Stimulated activated naive CD8-positive, alpha-beta T cell treated with anti-CD3 and anti-CD28 coated beads, Interleukin-15, amount 100 ng/mL, for 72 hours (primary cell): ENCODE measurements around the gene GYS2.

ENCODE experiments used
- ATAC-seq: fragments of 150-1000 bp; cut with Tn5 transposase; 2 replicates; pipeline ENCODE4 v1.10.0; 2021; ENCODE audit warnings: mild to moderate bottlenecking, moderate library complexity
- DNase-seq, 2 donors: peaks; one replicate each; pipeline ENCODE4 v3.0.0; 2021 to 2022
- H3K27ac Mint-ChIP-seq, 2 donors: one replicate each; pipeline ENCODE4 v1.8.0; 2022; ENCODE audit warnings: mild to moderate bottlenecking in 2 of 2, mixed read lengths in 2 of 2, moderate library complexity in 2 of 2
- H3K27me3 Mint-ChIP-seq: one replicate; pipeline ENCODE4 v1.8.0; 2022; ENCODE audit warnings: mixed read lengths
- H3K4me1 Mint-ChIP-seq: one replicate; pipeline ENCODE4 v1.8.0; 2022; ENCODE audit warnings: mild to moderate bottlenecking, mixed read lengths
- H3K4me3 Mint-ChIP-seq, 2 donors: one replicate each; pipeline ENCODE4 v1.8.0; 2022; ENCODE audit warnings: mild to moderate bottlenecking in 2 of 2, mixed read lengths in 2 of 2, moderate library complexity in 1 of 2
- H3K9me3 Mint-ChIP-seq, 2 donors: one replicate each; pipeline ENCODE4 v1.8.0; 2022; ENCODE audit warnings: mixed read lengths in 2 of 2

The GYS2 gene

DNA sequence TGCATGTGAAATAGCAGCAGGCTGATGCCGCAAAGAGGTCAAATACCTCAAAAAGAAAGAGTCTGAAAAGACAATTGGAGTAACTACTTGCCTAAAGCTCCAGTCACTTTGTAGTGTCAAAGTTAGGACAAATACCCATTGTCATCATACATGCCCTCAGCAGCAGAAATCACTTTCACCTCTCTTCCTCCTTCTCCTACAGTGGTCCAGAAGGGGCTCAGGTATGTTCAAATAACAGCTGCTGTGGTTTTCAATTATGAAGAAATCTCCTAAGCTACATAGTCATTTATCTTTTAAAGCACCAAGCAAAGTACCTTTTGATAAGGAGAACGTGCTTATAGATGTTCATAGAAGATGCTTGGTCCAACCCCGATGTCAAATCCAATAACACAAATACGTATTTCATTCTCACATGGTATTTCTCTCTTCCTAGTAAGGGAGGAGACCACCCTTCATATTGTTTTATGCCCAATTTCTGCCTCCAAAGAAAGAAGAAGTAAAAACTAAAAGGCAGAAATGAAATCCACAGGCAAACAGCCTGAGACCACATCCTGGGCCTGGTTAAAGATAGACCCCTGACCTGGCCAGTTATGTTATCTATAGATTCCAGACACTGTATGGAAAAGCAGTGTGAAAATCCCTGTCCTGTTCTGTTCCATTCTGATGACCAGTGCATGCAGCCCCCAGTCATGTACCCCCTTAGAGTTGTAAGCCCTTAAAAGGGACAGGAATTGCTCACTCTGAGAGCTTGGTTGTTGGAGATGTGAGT is 23.7 kb downstream of the GYS2 start:
- ATAC-seq (no peak), DNase-seq (no peak)
- Mint-ChIP-seq H3K27ac (no peak overlapping the region), H3K9me3 (peaks cover 6 to 8% of the 10 kb centered on the region in 2 donors), H3K4me3 (no peak overlapping the region), H3K27me3 (peaks cover 12% of the 10 kb centered on the region), H3K4me1 (no peaks in the 10 kb centered on the region)

DNA sequence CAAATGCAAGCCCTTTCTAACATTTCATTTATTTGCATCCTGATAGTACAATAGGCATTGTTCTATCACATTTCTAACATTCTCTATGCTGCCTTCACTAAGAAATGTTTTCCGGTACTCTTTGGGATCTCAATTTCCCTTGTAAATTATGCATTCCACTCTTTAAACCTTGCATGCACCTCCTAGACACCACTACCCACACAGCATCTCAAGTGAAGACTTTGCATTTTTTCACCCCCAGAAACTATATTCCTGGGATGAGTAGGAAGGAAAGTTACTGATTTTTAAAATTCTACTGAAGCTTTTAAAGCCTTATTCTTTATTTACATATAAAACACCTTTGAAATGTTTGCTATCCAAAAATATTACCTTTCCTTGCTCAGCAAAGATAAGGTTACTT is 27.1 kb downstream of the GYS2 start:
- peaks cover 6 to 8% of the 10 kb centered on the region in 2 donors for H3K9me3 Mint-ChIP-seq
- H3K4me3 Mint-ChIP-seq: no peak overlapping the region
- H3K4me1 Mint-ChIP-seq: no peaks in the 10 kb centered on the region
- DNase-seq (no peak), ATAC-seq (no peak)
- peaks cover 12% of the 10 kb centered on the region for H3K27me3 Mint-ChIP-seq
- H3K27ac Mint-ChIP-seq: no peak overlapping the region

DNA sequence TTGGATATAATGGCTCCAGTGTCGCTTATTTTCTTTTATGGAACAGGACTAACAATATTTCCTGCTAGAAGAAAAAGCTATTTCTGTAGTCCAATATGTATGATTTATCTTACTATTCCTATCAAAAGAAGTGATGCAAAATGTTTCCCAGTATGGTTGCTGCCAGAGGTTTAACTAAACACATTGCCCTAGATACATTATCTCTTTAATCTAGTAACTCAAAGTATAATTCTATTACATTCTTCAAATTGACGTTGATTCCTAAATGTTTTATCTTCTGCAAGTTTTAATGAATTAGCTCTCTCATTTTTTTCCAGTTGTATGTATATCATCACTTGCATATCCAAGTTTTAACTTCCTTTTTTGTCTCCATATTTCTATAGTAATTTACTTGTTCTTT is 28.2 kb downstream of the GYS2 start:
- ATAC-seq: no peak
- H3K27ac Mint-ChIP-seq: no peak overlapping the region
- DNase-seq: no peak
- peaks cover 6 to 8% of the 10 kb centered on the region in 2 donors for H3K9me3 Mint-ChIP-seq
- H3K4me1 Mint-ChIP-seq: no peaks in the 10 kb centered on the region
- H3K4me3 Mint-ChIP-seq: no peak overlapping the region
- H3K27me3 Mint-ChIP-seq: peaks cover 7% of the 10 kb centered on the region

DNA sequence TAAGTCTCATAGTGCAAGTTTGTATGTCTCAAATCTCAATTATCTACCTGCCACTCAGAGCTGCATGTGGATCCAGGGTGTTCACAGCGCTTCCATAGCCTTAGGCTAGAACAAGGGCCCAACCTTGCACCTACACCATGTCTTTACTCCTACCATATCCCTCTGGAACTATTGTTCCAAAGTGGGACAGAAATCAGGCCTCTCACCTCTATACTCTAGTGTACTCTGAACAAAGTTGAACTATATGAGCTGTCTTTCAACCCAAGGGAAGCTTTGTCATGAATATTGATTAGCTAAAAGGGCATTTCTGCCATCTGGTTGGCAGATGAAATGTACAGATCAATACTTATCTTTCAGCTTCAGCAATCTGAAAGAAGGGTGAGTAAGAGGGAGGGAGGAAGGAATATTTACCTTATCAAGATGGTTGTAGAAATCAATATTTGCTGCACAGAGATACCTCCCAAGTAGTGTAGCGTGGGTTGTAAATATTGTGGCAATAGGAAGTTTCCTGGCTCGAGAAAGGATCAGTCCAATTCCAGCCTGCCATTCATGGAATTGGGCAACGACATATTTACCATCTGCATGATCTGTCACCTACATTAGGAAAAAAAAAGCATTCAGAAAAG is 30.8 kb downstream of the GYS2 start:
- H3K27me3 Mint-ChIP-seq: peaks cover 5% of the 10 kb centered on the region
- DNase-seq (no peak), ATAC-seq (no peak)
- H3K9me3 Mint-ChIP-seq: peaks cover 0 to 1% of the 10 kb centered on the region in 2 donors
- H3K27ac Mint-ChIP-seq: no peak overlapping the region
- H3K4me1 Mint-ChIP-seq: no peaks in the 10 kb centered on the region
- H3K4me3 Mint-ChIP-seq: no peak overlapping the region

DNA sequence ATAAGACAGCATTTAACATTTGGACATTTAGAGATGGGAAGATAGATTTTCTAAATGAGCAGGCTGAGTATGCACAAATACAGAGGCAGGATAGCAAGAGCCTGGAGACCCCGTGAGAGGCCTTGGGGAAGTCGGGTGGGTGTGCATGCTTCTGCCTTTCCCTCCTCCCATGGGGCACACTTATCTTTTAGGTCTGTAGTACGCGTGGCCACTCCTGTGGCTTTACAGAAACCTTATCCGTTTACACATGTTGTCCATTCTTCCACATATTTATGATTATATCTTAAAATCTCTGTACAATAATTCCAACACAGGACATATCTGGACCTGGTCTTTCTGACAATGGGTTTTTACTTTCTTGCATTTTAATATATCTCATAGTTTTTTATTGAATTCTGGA is 33.6 kb downstream of the GYS2 start:
- Mint-ChIP-seq H3K27me3 (no peaks in the 10 kb centered on the region), H3K4me3 (no peak overlapping the region), H3K27ac (no peak overlapping the region), H3K4me1 (no peaks in the 10 kb centered on the region), H3K9me3 (no peaks in the 10 kb centered on the region)
- ATAC-seq (no peak), DNase-seq (no peak)

DNA sequence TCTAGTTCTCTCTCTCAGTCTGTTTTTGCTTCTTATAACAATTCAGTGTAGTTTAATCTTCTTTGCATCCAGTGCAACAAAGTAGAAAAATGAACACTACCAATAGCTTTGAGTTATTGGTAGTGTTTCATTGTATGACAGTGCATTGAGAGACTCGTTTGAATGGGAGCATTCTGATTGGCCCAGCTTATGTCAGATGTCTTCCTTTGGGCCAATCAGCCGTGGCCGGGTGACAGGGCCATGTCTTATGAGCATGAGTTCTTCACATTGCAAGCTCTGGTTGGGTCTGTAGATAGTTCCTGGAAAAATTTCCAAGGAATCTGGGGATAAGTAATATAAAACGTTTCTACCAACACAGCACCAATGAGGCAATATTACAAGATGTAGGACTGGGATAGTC is 36.5 kb downstream of the GYS2 start:
- no peak for ATAC-seq
- DNase-seq: no peak
- Mint-ChIP-seq H3K4me3 (no peak overlapping the region), H3K4me1 (no peaks in the 10 kb centered on the region), H3K27me3 (no peaks in the 10 kb centered on the region), H3K27ac (no peak overlapping the region), H3K9me3 (no peaks in the 10 kb centered on the region)

DNA sequence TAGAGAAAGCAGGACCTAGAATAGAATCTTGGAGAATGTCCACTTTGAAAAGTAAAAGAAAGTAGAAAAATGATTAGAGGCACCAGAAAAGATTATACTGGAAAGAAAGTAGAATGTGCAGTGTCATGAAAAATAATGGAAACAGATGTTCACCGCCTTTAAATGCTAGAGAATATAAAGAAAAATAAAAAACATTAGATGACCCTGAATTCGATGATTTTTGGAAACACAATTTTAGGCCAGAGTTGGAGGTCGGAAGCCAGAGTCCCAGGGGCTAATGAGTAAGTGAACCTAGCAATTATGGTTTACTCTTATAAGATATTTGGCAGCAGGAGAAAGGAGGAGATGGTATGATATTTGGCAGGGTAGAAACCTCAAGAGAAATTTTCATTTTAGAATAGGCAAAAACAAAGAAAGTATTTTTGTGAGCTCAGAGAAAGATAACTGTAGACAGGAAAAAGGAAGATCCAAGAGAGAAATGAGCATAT is 37.7 kb downstream of the GYS2 start:
- Mint-ChIP-seq H3K4me3 (no peak overlapping the region), H3K9me3 (no peaks in the 10 kb centered on the region), H3K27me3 (no peaks in the 10 kb centered on the region), H3K27ac (no peak overlapping the region), H3K4me1 (no peaks in the 10 kb centered on the region)
- no peak for ATAC-seq
- DNase-seq: no peak

DNA sequence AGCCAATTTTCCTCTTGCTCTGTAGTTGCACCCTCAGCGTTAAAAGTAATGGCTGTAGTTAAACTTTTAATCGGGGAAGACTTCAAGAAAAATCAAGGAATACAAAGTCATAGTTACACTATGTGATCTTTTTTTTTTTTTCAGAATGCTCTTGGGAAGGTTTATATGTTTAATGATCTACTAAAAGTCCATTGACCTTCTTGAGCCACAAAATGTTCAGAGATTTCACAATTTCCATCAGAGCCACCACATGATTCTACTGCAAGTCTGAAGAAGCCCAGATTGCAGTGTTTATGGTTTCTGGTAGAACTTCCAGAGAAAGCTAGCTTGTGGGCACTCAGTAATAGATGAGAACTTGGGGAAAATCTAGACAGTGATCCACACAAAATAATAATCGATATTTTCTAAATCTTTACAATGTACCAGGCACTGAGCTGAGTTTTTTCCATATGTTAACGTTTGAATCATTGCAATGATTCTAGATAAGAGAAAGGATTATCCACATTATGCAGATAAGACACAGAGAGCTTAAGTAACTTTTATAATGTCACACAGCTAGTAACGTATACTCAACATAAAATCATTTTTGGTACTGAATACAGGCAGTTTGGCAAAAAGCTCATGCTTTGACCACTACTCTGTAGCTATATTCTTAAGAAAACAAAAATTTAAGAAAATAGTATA is 38.3 kb downstream of the GYS2 start:
- DNase-seq (no peak), ATAC-seq (no peak)
- Mint-ChIP-seq H3K4me3 (no peak overlapping the region), H3K27ac (no peak overlapping the region), H3K9me3 (no peaks in the 10 kb centered on the region), H3K27me3 (no peaks in the 10 kb centered on the region), H3K4me1 (no peaks in the 10 kb centered on the region)

DNA sequence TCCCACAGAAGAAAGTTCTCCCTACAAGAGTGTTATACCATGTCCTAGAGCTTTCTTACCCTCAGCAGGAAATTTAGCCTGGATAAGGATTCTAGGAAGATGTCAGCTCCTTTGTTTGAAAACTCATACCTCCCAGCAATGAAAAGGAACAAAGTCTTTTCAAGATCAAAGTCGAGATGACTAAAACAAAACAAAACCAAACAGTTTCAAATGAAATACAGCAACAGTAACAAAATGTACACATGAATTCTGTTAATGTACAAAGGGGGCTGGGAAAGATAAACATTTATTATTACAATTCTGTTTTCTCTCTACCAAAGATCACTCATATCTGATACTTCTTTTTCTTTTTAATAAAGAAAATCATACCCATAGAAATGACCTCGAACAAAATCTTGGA is 41.8 kb downstream of the GYS2 start:
- H3K9me3 Mint-ChIP-seq: no peaks in the 10 kb centered on the region
- DNase-seq (no peak), ATAC-seq (no peak)
- no peak overlapping the region for H3K4me3 Mint-ChIP-seq
- H3K27me3 Mint-ChIP-seq: no peaks in the 10 kb centered on the region
- no peaks in the 10 kb centered on the region for H3K4me1 Mint-ChIP-seq
- H3K27ac Mint-ChIP-seq: no peak overlapping the region

DNA sequence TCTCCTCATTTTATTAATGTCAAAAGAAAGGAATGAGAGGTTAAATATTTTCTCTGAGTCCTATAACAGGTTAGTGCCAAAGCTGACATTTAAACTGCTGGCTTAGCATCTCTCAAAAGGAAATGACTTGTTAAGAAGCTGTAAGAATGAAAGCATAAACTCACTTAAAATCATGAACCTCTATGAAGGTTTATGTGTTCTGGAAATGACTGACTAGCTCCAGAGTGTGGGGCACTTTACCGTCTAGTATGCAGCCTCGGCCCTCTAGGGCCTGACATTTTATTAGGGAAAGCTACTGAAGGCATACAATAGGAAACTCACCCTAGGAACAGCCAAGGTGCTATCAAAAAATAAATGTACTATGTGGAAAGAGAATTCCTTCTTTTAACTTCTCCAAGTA is 43.5 kb downstream of the GYS2 start:
- H3K9me3 Mint-ChIP-seq: no peaks in the 10 kb centered on the region
- ATAC-seq: no peak
- no peaks in the 10 kb centered on the region for H3K4me1 Mint-ChIP-seq
- no peak overlapping the region for H3K27ac Mint-ChIP-seq
- no peaks in the 10 kb centered on the region for H3K27me3 Mint-ChIP-seq
- no peak for DNase-seq
- no peak overlapping the region for H3K4me3 Mint-ChIP-seq

DNA sequence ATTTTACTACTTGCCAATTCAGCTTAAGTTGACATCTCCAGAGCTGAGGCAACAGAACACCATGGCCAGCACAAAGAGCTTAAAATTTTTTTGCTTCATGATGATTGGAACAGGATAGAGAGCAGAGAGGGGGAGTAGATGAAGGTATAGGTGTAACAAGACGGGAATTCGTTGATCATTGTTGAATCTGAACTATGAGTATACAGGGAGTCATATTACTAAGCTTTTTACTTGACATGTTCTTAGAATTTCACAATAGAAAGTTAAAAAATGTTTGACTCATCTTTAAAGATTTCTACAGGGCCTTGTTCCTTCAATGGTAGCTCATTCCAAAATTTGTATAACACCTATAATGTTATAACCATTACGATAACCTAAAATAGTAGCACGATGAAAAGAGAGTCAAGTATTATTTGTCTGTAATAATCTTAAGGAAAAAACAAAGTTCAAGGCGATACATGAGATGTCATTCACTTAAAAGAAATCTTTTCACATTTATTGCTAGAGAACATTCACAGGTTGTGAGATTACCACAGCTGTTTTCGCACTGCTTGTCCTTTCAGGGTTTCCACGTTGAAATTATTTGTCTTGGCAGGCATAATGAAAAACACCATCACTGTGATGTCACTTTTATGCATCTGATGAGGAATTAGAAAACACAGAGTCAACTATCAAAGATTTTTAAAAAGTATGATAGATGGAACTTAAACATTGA is 44.6 kb downstream of the GYS2 start:
- Mint-ChIP-seq H3K4me3 (no peak overlapping the region), H3K27ac (no peak overlapping the region), H3K4me1 (no peaks in the 10 kb centered on the region), H3K9me3 (no peaks in the 10 kb centered on the region), H3K27me3 (no peaks in the 10 kb centered on the region)
- DNase-seq: no peak
- ATAC-seq: no peak

DNA sequence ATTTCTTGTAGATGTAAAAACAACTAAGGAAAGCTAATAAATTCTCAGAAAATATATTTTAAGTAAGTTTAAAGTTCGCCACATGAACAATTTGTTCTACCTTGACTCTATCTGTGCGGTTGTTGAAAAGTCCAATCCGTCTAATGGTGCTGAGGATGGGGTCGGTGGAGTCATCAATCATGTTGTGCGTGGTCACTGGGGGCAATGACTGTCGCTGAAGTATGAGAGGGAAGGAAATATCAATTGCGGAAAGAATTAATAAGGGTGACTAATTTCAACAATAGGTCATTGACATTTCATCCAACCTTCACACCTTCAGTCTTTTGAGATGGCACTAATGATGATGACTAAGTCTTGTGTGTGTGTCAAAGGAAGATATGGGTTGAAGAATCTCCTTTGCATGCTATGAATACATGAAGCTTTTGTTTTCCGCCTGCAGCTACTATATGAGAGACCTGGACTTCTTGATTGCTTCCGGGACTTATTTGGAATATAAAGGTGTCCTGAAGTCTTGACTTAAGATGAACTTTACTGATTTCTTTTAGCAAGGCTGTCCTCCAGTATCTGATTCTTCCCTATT is 46.5 kb downstream of the GYS2 start:
- no peak for DNase-seq
- peak; percentile 39 for ATAC-seq
- H3K27ac Mint-ChIP-seq: no peak overlapping the region
- no peaks in the 10 kb centered on the region for H3K27me3 Mint-ChIP-seq
- no peaks in the 10 kb centered on the region for H3K9me3 Mint-ChIP-seq
- no peak overlapping the region for H3K4me3 Mint-ChIP-seq
- H3K4me1 Mint-ChIP-seq: no peaks in the 10 kb centered on the region

DNA sequence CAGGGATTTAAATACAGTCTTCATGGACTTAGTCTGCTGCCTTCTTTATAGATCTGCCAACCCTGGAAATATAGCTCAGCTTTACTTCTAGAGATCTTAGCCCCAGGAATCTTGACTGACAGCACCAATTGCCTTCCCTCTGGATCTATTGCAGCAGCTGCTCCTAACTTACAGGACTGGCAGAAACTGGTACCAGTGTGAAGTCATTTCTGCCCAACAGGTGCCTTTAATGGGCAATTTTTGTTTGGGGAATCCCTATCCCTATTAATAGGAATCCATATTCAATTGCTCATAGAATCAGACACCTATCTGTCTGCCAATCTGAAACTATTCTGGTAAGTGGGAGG is 51.3 kb downstream of the GYS2 start:
- Mint-ChIP-seq H3K9me3 (no peaks in the 10 kb centered on the region), H3K27ac (no peak overlapping the region), H3K4me3 (no peak overlapping the region), H3K4me1 (no peaks in the 10 kb centered on the region), H3K27me3 (no peaks in the 10 kb centered on the region)
- DNase-seq (no peak), ATAC-seq (no peak)

DNA sequence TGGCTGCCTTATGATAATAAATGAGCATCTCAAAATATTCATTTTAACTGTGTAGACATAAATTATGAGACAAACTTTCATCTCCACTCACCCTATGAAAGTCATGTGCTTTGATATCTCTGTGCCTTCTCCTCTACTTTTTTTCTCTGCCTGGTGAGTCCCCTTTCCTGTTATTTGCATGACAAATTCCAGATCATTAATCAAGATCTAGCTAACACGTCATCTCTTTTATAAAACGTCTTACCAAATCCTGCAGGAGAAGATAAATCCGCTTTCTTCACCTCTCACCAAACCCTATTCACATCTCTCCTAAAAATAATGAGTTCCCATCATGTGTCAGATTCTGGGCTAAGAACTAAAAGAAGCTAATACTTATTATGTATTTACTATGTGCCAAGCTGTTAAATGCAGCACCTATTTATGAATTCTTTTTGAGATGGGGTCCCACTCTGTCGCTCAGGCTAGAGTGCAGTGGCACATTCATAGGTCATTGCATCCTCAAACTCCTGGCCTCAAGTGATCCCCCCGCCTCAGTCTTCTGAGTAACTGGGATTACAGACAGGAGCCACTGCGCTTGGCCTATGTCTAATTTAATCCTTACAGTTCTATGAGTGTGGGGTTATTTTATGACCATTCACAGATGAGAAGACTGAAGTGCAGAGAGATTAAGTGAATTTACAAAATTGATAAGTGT is 51.9 kb downstream of the GYS2 start:
- H3K4me3 Mint-ChIP-seq: no peak overlapping the region
- ATAC-seq: no peak
- no peaks in the 10 kb centered on the region for H3K4me1 Mint-ChIP-seq
- DNase-seq: no peak
- H3K9me3 Mint-ChIP-seq: no peaks in the 10 kb centered on the region
- H3K27ac Mint-ChIP-seq: no peak overlapping the region
- no peaks in the 10 kb centered on the region for H3K27me3 Mint-ChIP-seq

DNA sequence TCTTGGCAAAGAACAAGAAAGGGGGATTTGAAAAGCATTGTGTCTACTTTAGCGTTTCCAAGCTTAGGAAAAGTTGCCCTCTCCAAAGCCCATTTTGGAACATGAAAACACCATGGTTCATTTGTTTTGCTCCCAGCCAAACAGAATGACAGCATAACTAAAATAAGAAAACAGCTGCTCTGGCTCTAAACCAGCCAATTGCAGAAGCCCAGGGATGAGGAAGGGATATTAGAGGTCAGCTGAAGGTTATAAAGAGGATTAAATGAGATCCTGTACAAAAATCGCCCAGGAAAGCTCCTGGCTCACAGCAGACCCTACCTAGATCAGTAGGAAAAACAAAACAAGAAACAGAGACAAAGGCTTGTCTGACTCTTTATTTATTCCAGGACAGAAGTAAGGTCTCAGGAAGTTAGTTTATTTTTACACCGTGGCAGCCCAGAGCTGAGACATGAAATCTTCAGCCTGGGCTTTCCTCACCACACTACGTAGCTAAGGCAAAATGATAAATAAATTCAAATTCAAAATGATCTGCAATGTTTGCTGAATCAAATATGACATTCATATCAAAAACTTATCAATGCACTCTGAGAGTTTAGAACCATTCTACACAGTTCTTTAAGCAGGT is 52.7 kb downstream of the GYS2 start:
- Mint-ChIP-seq H3K27ac (no peak overlapping the region), H3K4me1 (peaks cover 7% of the 10 kb centered on the region), H3K27me3 (no peaks in the 10 kb centered on the region), H3K9me3 (no peaks in the 10 kb centered on the region), H3K4me3 (no peak overlapping the region)
- DNase-seq (no peak), ATAC-seq (no peak)
